K562 (cell line): ENCODE results near the gene CFAP97D1. TPM values are rescaled to one million over a fixed set of nuclear protein-coding genes. Genes with fewer than 3 reads are reported as not detected.

Source experiments
- ATAC-seq: fragments of 200-7000 bp; cut with Tn5 transposase; 3 replicates; pipeline ENCODE4 v1.9.1; 2020; ENCODE audit warnings: moderate library complexity
- BruUV-seq: library from RNA; stranded (reverse); fragments of 400-500 nt; replicated peaks from 2 replicates; lab custom pipeline; 2021; lab: Mats Ljungman, UMichigan
- CTCF ChIA-PET: fragments of 300-600 bp; formaldehyde crosslinking; extraction: SDS; loops from one replicate; lab custom pipeline; 2021; ENCODE audit warnings: low intra/inter-chr PET ratio; lab: Yijun Ruan, JAX
- POLR2A ChIA-PET: fragments of 300-600, 350-650 bp; sonication (Branson Sonifier 250); formaldehyde crosslinking; extraction: SDS; loops from one replicate; lab custom pipeline; 2021; ENCODE audit warnings: antibody characterized with exemption, inconsistent platforms; lab: Yijun Ruan, JAX
- DNase-seq, 4 experiments: peaks; one replicate each; pipeline versions ENCODE4 v3.0.0 to v3.0.0-alpha.2; 2011 to 2018; ENCODE audit warnings: low spot score in 3 of 4, mixed read lengths in 3 of 4; ENCODE audit errors: extremely low read depth in 1 of 4
- FAIRE-seq: peaks from 2 replicates; lab custom pipeline; 2011; peaks lifted over from hg19 to GRCh38; lab: Jason Lieb, UNC
- H2AFZ ChIP-seq: 2 replicates; pipeline ENCODE4 v1.6.0; 2011; ENCODE audit warnings: low read depth, low read length, control low read depth, inconsistent platforms
- H3K27ac ChIP-seq: fragments of 200-600 bp; 3 replicates; pipeline ENCODE4 v1.8.0; 2011; ENCODE audit warnings: low read depth, mild to moderate bottlenecking, control low read depth, inconsistent platforms, low read length, moderate library complexity, mixed read lengths; ENCODE audit errors: extremely low read depth
- H3K27me3 ChIP-seq, 2 experiments: fragments of 300-600 bp in 1 of 2; 2 replicates in 1 of 2; 3 replicates in 1 of 2; pipeline versions ENCODE4 v1.6.0 to v1.8.0; 2011; ENCODE audit warnings: inconsistent platforms in 2 of 2, low read length in 2 of 2, mild to moderate bottlenecking in 1 of 2, mixed read lengths in 1 of 2, moderate library complexity in 1 of 2; ENCODE audit not compliant: control insufficient read depth in 2 of 2, insufficient read depth in 2 of 2
- H3K36me3 ChIP-seq: fragments of 300-600 bp; 3 replicates; pipeline ENCODE4 v1.8.0; 2011; ENCODE audit warnings: mild to moderate bottlenecking, low read length, inconsistent platforms; ENCODE audit not compliant: control insufficient read depth, insufficient read depth
- H3K4me1 ChIP-seq, 2 experiments: fragments of 200-600 bp in 1 of 2; replicated peaks in 1 of 2; 2 replicates in 1 of 2; 3 replicates in 1 of 2; pipeline versions ENCODE4 v1.5.1 to v1.8.0; 2011; ENCODE audit warnings: inconsistent platforms in 2 of 2, low read length in 2 of 2, mild to moderate bottlenecking in 1 of 2, mixed read lengths in 1 of 2, moderate library complexity in 1 of 2; ENCODE audit not compliant: control insufficient read depth in 2 of 2, insufficient read depth in 2 of 2
- H3K4me2 ChIP-seq: 2 replicates; pipeline ENCODE4 v1.6.1; 2011; ENCODE audit warnings: low read length, control low read depth, inconsistent platforms, mixed read lengths; ENCODE audit not compliant: insufficient read depth
- H3K4me3 ChIP-seq: fragments of 200-600 bp; sonication (generic), shearing (Covaris generic); 2 replicates; pipeline ENCODE4 v1.5.1; 2016; ENCODE audit warnings: control low read depth, inconsistent platforms
- H3K79me2 ChIP-seq: fragments of 200-600 bp; 3 replicates; pipeline ENCODE4 v1.8.0; 2011; ENCODE audit warnings: low read length, inconsistent platforms; ENCODE audit not compliant: control insufficient read depth, insufficient read depth
- H3K9ac ChIP-seq, 2 experiments: 2 replicates each; pipeline versions ENCODE4 v1.6.0 to v1.6.1; 2011; ENCODE audit warnings: low read depth in 2 of 2, low read length in 2 of 2, control low read depth in 1 of 2, inconsistent platforms in 1 of 2, mild to moderate bottlenecking in 1 of 2, mixed read lengths in 1 of 2; ENCODE audit not compliant: insufficient read depth in 1 of 2
- H3K9me1 ChIP-seq: one replicate; pipeline ENCODE4 v1.6.0; 2011; ENCODE audit warnings: inconsistent platforms, mild to moderate bottlenecking, low read length, moderate library complexity; ENCODE audit not compliant: control insufficient read depth, insufficient read depth
- H3K9me3 ChIP-seq: replicated peaks from 2 replicates; pipeline ENCODE4 v1.5.1; 2011; ENCODE audit warnings: low read depth, low read length, inconsistent platforms; ENCODE audit not compliant: control insufficient read depth, insufficient read depth
- H4K20me1 ChIP-seq: replicated peaks from 2 replicates; pipeline ENCODE4 v1.6.1; 2011; ENCODE audit warnings: low read length, inconsistent platforms, mixed read lengths; ENCODE audit not compliant: control insufficient read depth, insufficient read depth
- CC2D1A ChIP-seq: fragments of 450-650 bp; IDR thresholded peaks from 2 replicates; pipeline ENCODE4 v1.6.1; 2017; ENCODE audit warnings: mild to moderate bottlenecking
- CREBBP ChIP-seq: IDR thresholded peaks from one replicate; pipeline ENCODE4 v1.6.1; 2012; ENCODE audit warnings: low read depth, mild to moderate bottlenecking, control low read depth, inconsistent platforms, low read length
- EHMT2 ChIP-seq: fragments of 450-650 bp; IDR thresholded peaks from 2 replicates; pipeline ENCODE4 v1.6.1; 2018; ENCODE audit warnings: antibody characterized with exemption
- NFRKB ChIP-seq: fragments of 450-650 bp; IDR thresholded peaks from 2 replicates; pipeline ENCODE4 v1.6.1; 2016; ENCODE audit warnings: low read depth
- RAD51 ChIP-seq: fragments of 450-650 bp; IDR thresholded peaks from 2 replicates; pipeline ENCODE4 v1.7.1; 2016; ENCODE audit warnings: low read depth, mild to moderate bottlenecking, borderline replicate concordance
- ZNF212 ChIP-seq: fragments of 450-650 bp; formaldehyde crosslinking; IDR thresholded peaks from 2 replicates; pipeline ENCODE4 v1.4.0; 2020; ENCODE audit warnings: mild to moderate bottlenecking
- ZNF766 ChIP-seq: fragments of 200-800 bp; sonication (Bioruptor generic); conservative IDR thresholded peaks from 2 replicates; pipeline ENCODE4 v1.6.1; 2016; ENCODE audit warnings: missing genetic modification characterization, missing compliant biosample characterization
- WGBS: fragments of 100-300 bp; shearing (Covaris generic); methylation state at CpG from one replicate; pipeline ENCODE4 v1.1.6; 2016; ENCODE audit warnings: low coverage, mixed read lengths; ENCODE audit not compliant: insufficient coverage; ENCODE audit errors: missing lambda C conversion rate; 5-methylcytosine and 5-hydroxymethylcytosine counted together
- in situ Hi-C: fragments of 300-500 bp; cut with MboI; formaldehyde crosslinking; loops from 4 replicates; pipeline ENCODE4 v1.15.0; 2018; ENCODE audit warnings: inconsistent platforms, mixed read lengths
- intact Hi-C: fragments of 100-400 bp; cut with micrococcal nuclease; formaldehyde crosslinking; loops from 2 replicates; pipeline ENCODE4 v1.14.2; 2022
- polyA plus RNA-seq, 8 experiments: library from polyadenylated mRNA; depleted of rRNA in 4 of 8; stranded (reverse) in 5 of 8; unstranded in 3 of 8; fragments of >200 nt; fragmentation: Nextera tagmentation in 2 of 8; fragmentation: Illumina TruSeq in 1 of 8; extraction: Ambion mirVana in 2 of 8; extraction: Trizol in 1 of 8; gene quantifications; 2 replicates each; pipeline versions ENCODE4 v1.2.1 to v1.2.3, GENCODE V29; 2011 to 2014; ENCODE audit warnings: inconsistent platforms in 1 of 8, missing spikeins in 1 of 8
- total RNA-seq, 7 experiments: library from RNA; depleted of rRNA in 6 of 7; stranded (reverse); fragments of >200 nt in 6 of 7; fragmentation: Illumina TruSeq in 2 of 7; extraction: Trizol in 2 of 7; gene quantifications; 2 replicates each; pipeline versions ENCODE4 v1.2.1 to v1.2.3, GENCODE V29; 2011 to 2021; ENCODE audit warnings: low replicate concordance in 1 of 7

The CFAP97D1 gene
- total and polyA plus RNA-seq, 9 of the 15 experiments (the other 6 are each of a cell fraction or from before 2014, with no cell fraction given) = not detected

- Histone ChIP-seq H3K27ac (no peak overlapping the region), H3K9ac (no peak overlapping the region), H3K79me2 (no peaks in the 10 kb centered on the region), H2AFZ (no peak overlapping the region), H3K4me3 (no peak overlapping the region), H3K36me3 (peaks cover 22% of the 10 kb centered on the region; the same call in 2 of the 3 replicates), H3K9me1 (no peaks in the 10 kb centered on the region), H3K27me3 (peaks cover 0 to 5% of the 10 kb centered on the region in 2 experiments; a peak in 1 of 5 replicates), H4K20me1 (peaks cover 5% of the 10 kb centered on the region; the same call in 1 of the 2 replicates), H3K4me1 (peaks cover 0 to 3% of the 10 kb centered on the region in 2 experiments; a peak in 3 of 5 replicates), H3K4me2 (no peak overlapping the region), H3K9me3 (no peaks in the 10 kb centered on the region)
- BruUV-seq = no TSS peak
- ChIA-PET POLR2A (interaction anchor here (1.0 kb wide), 1 partner anchor 10 kb away, joined by 4 read pairs; the partner anchor contains the start of gene DUSP3), CTCF (interaction anchor here (1.9 kb wide), 1 partner anchor 74 kb away, joined by 5 read pairs; no protein-coding TSS in a partner anchor)
- WGBS = 66% methylated on average over 7 of the region's 7 CpGs
- no peak for TF ChIP-seq RAD51
- no peak for TF ChIP-seq EHMT2
- TF ChIP-seq NFRKB = no peak
- no peak for ATAC-seq
- no peak for DNase-seq
- intact Hi-C loops (no loop called here), in situ Hi-C loops (no loop called here)
- no peak for FAIRE-seq
These were observed 11.3 kb upstream of the CFAP97D1 start for GRCh38 chr17:43768943-43769342.

- Histone ChIP-seq H2AFZ (no peak overlapping the region), H3K4me1 (peaks cover 0 to 3% of the 10 kb centered on the region in 2 experiments; a peak in 3 of 5 replicates), H3K79me2 (no peaks in the 10 kb centered on the region), H4K20me1 (peaks cover 5% of the 10 kb centered on the region; the same call in 1 of the 2 replicates), H3K9ac (no peak overlapping the region), H3K4me3 (no peak overlapping the region), H3K36me3 (peaks cover 26% of the 10 kb centered on the region; the same call in 2 of the 3 replicates), H3K4me2 (no peak overlapping the region), H3K27me3 (0 out of 5 replicates have a peak, but pooled peaks cover 0 to under 1% of the 10 kb centered on the region in 2 experiments), H3K27ac (no peak overlapping the region), H3K9me1 (no peaks in the 10 kb centered on the region), H3K9me3 (no peaks in the 10 kb centered on the region)
- TF ChIP-seq ZNF212 (CRISPR knock-in tag) (no peak), CREBBP (no peak), CC2D1A (no peak), ZNF766 (CRISPR knock-in tag) (no peak)
- CTCF ChIA-PET = no interaction called here
- intact Hi-C loops (no loop called here), in situ Hi-C loops (no loop called here)
- 87% methylated on average over 12 of the region's 16 CpGs for WGBS
- BruUV-seq = no TSS peak
- FAIRE-seq (no peak), DNase-seq (no peak), ATAC-seq (no peak)
- POLR2A ChIA-PET = interaction anchor here (0.6 to 1.0 kb wide), 3 partner anchors 9 to 98 kb away, joined by 3 to 4 read pairs (median 4); partner anchors contain the start of gene DUSP3
These were observed 10.8 kb upstream of the CFAP97D1 start for GRCh38 chr17:43769426-43769825.
